HG03108 (cell line): ENCODE measurements around the gene CORO6.

Experiments used
- ATAC-seq: cut with Tn5 transposase; IDR thresholded peaks from one replicate; pipeline ENCODE4 v1.9.1; 2021; ENCODE audit warnings: moderate library complexity; ENCODE audit not compliant: unreplicated experiment

CORO6 gene

DNA sequence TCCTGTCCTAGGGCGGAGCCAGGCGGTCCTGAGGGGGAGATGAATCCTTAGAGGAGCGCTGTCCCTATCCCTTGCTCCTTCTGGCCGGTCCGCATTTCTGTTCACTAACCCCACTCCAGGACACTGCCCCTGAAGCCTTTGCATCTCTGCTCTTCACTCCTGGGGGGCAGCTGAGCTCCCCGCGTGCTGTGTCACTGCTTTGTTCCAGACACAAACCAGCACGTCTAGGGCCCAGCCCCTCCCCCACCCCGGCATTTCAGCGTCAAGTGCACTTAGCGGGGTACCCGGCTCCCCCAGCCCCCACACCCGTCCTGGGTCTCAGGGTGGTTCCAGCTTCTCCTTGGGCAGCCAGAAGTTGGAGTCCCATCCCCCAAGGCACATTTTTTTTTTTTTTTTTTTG is 8.9 kb downstream of the CORO6 start:
- ATAC-seq: no peak

DNA sequence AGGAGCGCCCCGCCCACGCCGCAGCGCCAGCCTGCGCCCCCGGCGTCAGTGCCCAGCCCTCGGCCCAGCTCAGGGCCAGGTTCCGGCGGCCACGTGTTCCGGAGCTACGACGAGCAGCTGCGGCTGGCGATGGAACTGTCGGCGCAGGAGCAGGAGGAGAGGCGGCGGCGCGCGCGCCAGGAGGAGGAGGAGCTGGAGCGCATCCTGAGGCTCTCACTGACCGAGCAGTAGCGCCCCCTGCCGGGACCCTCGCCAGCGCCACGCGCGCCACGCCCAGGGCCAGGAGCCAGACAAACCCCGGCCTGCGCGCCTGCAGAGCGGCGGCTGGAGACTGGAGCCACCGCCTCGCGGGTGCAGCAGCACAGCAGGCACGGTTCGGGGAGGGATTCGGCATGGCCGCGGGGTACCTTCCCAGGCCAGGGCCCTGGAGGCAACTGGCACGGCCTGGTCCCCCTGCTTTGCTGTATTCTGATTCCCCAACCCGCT is 9.3 kb downstream of the CORO6 start:
- no peak for ATAC-seq

DNA sequence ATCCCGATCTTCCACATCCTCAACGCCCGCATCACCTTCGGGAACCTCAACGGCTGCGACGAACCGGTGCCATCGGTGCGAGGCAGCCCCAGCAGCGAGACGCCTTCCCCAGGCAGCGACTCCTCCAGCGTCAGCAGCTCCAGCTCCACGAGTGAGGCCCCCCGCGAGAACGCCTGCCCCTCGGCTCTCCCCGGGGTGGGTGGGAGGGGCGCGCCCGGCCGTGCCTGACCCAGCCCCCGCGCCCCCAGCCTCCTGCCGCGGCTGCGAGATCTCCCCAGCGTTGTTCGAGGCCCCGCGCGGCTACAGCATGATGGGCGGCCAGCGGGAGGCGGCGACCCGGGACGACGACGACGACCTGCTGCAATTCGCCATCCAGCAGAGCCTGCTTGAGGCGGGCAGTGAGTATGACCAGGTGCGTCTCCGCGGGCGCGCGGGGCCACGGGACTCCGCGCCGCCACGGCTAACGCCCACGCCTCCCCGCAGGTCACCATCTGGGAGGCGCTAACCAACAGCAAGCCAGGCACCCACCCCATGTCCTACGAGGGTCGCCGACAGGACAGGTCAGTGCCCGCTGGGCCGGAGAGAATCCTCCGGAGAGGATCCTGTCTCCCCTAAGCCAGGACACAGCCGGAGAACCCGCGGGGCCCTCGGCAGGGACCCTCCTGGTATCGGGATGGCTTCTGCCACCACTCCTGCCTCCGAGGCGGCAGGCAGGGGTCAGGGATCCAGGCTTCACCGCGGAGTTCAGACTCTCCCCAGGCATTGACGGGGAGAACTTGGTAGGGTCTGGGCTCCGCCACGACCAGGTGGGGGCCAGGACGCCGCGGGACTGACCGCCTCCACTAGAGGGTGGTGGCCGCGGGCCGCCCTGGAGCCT is 10.1 kb downstream of the CORO6 start:
- no peak for ATAC-seq

DNA sequence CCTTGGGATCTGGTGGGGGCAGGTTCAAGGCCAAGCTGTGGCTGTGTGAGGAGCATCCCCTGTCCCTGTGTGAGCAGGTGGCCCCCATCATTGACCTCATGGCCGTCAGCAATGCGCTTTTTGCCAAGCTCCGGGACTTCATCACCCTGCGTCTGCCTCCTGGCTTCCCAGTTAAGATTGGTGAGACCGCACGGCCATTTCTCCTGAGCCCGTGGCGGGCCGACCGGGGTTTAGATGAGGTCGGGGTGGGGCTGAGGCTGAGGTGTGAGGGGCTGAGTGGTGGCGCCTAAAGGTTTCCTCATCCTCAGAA is 10.7 kb downstream of the CORO6 start:
- no peak for ATAC-seq

DNA sequence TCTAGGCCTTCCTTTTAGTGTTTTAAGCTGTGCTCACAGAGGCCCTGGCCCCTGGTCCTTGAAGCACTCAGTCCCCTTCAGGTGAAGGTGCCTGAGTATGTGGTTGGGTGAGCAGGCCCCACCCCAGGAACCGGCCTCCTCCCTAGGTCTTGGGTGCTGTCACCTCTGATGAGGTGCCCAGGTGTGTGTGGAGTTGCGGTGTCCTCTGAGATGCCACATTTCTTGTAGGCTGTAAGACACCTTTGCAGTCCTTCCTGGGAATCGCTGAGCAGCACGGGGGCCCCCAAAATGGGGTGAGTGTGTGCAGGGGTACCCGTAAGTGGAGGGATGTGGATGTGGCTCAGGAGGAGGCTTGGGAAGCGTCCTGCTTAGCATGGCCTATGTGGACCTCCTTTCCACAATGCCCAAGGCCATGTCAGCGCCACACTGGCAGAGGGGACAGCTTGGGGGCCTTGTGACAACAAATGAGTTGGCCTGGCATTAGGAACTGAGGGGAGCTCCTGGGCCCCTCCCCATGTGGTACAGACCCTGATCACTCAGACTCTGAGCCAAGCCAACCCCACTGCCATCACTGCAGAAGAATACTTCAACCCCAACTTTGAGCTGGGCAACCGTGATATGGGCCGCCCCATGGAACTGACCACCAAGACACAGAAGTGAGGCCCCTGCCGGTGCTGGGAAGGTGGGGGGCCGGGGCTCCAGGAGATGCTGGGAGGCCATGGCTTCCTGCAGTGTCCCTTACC is 11.2 kb downstream of the CORO6 start:
- no peak for ATAC-seq

DNA sequence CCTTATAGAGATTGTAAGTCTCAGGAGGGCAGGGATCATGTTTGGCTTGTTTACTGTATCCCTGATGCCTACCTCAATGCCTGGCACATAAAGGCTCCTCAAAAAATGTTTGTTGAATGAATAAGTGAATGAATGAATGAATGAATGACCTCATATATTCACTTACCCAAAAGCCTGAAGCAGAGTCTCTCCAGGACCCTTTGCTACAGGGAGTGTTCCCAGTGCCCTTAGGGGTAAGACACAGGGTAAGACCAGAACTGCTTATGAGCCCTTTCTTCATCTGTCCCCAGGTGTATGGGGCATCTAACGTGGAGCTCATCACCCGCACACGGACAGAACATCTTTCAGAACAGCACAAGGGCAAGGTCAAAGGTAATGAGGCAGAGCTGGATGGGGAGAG is 12.3 kb downstream of the CORO6 start:
- ATAC-seq: no peak

DNA sequence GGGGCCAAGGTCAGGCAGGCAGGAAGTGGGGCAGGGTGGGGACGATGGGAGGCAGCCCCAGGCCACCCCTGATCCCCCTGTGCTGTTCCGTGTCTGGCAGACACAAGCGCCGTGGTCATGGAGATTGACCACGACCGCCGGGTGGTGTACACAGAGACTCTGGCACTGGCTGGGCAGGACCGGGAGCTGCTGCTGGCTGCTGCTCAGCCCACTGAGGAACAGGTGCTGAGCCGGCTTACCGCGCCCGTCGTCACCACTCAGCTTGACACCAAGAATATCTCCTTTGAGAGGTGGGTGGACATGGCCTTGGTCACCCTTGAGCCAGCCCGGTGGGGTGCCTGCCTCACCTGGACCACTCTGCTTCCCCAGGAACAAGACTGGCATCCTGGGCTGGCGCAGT is 13.7 kb downstream of the CORO6 start:
- ATAC-seq: no peak

DNA sequence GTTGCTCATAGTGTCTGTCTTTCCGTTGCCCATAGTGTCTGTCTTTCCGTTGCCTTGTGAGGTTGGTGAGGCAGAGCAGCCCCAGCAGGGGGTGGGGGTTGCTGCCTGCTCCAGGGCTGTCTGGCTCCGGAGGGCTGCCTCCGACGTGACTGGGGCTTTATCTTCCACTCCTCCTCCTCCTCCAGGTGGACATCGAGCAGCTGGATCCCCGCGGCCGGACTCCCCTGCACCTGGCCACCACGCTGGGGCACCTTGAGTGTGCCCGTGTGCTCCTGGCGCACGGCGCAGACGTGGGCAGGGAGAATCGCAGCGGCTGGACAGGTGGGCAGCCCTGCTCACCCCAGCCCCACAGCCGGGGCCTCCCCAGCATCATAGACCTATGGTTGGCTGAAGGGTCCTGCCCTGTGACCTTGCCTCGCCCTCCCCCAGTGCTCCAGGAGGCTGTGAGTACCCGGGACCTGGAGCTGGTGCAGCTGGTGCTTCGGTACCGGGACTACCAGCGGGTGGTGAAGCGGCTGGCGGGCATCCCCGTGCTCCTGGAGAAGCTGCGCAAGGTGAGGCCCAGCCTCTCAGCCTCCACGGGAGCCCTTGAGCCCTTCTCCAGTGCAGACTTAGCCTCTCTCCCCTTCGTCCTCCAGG is 15.0 kb downstream of the CORO6 start:
- no peak for ATAC-seq

DNA sequence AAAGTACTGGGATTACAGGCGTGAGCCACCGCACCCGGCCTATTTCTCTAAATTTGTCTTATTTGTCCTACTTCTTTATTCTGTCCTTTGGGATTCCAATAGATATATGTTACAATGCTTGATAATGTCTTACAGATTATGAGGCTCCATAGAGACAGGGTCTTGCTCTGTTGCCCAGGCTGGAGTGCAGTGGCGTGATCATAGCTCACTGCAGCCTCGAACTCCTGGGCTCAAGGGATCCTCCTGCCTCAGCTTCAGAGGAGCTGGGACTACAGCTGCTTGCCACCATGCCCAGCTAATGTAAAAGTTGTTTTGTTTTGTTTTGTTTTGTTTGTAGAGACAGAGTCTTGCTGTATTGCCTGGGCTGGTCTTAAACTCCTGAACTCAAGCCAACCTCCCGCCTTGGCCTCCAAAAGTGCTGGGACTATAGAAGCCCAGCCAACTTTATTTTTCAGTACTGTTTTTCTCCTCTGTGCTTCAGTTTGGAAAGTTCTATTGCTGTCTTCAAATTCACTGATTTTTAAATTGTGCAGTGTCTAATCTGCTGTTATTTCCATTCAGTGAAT is 19.5 kb downstream of the CORO6 start:
- ATAC-seq: no peak

DNA sequence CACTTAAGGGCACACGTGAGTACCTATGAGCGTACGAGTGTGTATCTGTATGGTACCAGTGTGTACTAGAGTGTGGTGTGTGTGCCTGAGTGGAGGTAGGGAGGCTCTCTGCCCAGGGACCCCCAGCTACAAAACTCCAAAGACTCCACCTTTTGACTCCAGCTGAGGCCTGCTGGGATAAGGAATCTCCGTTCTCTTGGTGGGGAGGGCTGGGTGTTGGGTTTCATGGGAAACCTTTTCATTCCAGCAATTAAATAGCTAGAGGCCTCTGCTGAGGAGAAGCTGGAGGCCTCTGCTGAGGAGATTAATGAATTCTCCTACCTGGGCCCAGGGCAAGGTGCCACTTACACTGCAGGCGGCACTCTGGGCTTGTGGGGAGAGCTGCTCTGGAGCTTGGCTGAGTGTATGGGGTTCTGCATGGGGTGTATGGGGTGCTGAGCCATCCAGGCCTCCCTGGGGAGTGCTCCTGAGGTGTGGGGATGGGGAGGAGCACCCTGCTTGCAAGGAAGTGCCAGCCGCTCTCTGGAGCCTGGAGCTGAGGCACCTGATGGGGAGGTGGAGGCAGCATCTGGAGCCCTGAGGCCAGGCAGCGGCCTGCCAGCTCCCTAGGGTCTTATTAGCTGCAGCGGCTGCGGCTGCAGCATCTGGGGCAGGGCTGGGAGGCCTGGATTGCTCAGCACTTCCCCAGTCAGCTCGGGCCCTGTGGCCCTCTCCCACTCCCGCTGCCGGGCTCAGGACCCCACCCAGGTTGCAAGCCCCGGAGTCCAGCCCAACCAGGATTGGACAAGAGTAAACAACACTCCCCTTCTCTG is 25.1 kb downstream of the CORO6 start:
- no peak for ATAC-seq

DNA sequence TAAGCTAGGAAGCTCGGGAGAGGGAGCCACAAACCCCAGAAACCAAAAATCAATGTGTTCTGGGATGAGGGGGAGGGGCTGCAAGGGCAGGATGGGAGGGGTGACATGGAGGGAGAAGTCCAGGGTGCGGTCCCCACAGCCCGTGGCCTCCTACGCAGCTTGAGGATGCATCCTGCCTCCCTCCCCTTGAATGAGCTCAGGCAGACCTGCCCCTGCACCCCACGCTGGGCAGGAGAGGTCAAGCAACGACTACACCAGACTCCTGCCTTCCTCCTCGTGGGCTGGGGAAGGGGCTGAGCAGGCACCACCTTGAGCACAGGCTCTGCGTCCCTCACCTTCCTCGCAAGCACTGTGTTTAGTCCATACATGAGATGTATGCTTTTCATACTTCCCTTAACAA is 25.9 kb downstream of the CORO6 start:
- ATAC-seq: no peak

DNA sequence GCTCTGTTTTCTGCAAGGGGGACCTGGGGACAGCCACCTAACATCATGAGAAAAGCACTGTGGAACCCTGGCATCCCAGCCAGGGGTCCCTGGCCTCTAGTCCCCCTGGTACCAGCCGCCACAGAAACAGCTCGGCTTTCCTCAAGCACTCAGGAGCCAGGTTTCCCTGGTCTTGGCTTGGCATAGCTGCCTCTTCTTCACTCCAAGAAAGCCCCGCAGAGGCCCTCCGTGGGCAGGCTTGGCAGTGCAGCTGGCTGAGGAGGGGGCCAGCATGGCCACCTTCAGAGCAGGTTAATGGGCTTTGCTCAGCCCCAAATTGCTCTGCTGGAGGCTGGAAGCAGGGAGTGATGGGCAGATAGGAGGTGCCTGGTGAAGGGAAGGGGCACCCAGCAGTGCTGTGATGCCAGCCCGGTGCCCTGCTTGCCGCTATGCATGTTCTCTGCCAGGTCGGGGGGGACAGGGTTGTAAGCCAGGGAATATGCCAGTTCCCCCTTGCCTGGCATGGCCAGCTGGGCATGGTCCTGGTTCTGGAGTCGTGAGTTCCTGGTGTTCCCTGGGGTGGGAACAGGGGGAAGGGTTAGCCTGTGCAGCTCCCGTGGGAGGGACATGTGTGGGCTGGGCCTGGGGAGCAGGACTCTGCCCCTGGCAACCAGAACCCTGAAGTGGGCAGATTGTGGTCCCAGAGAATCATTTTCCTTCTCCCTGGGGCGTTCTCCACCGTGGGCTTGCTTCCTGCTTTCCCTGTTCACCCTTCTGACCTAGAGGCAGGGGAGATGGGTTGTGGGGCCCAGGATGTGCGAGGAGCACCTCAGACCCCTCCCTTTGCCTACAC is 26.6 kb downstream of the CORO6 start:
- ATAC-seq: no peak

DNA sequence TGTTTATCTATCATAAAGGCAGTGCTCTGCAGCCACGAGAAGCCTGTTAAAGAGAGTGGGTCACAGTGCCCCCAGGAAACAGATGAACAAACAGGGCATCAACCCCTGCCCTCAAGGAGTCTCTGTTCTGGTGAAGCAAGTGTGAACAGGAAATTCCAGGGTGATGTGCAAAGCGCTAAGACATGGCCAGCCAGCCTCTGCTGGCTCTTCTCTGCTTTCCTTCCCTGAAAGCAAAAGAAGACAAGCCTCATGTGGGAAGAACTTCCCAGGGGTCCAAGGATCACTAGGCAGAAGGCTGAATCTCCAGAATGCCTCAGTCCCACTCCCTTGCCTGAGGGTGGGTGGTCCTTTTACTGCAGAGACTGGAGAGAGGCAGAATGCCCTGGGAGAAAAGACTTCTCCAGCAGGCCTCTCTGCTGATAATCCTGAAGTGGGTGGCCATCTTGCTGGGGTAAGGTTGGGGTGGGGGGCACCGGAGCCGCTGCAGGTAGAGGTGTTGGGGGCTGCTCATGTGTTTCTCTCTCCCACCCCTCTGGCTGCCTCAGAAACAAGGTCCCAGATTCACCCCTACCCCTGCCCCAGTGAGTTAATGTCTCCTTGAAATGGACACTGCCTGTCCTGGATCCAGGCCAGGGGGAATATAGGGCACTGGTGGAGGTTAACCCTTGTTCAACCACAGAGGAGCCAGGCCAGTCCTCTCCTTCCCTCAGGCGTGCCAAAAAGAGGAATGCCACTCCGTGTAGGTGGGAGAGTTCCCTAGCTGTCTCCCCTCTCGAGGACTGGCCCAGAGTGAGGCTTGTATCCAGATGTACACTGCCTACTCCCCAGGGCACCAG is 27.4 kb downstream of the CORO6 start:
- ATAC-seq: no peak

DNA sequence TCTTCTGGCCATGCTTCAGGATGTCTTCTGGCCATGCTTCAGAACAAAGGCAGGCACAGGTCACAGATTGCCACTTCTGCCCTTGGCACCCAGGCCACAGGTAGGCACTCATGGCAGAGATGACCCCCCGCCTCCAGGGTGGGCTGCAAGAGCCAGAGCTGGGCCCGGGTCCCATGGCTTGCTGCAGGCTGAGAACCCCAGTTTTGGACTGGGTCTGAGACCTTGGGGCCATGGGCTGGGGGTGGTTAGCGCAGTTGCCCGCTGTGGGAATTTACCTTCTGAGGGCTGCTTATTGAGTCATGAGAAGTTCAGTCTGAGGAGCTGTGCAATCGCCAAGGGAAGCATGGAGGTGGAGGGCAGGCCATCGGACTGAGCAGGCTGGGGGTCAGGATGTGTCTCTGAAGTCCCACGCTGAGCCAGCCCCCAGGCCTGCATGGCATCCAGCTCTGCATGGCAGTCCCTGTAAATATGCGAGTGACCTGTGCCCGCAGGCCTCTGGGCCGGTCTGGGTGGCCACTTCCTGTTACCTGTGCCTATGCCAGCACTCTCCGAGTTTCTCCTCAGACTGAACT is 28.1 kb downstream of the CORO6 start:
- ATAC-seq: no peak

DNA sequence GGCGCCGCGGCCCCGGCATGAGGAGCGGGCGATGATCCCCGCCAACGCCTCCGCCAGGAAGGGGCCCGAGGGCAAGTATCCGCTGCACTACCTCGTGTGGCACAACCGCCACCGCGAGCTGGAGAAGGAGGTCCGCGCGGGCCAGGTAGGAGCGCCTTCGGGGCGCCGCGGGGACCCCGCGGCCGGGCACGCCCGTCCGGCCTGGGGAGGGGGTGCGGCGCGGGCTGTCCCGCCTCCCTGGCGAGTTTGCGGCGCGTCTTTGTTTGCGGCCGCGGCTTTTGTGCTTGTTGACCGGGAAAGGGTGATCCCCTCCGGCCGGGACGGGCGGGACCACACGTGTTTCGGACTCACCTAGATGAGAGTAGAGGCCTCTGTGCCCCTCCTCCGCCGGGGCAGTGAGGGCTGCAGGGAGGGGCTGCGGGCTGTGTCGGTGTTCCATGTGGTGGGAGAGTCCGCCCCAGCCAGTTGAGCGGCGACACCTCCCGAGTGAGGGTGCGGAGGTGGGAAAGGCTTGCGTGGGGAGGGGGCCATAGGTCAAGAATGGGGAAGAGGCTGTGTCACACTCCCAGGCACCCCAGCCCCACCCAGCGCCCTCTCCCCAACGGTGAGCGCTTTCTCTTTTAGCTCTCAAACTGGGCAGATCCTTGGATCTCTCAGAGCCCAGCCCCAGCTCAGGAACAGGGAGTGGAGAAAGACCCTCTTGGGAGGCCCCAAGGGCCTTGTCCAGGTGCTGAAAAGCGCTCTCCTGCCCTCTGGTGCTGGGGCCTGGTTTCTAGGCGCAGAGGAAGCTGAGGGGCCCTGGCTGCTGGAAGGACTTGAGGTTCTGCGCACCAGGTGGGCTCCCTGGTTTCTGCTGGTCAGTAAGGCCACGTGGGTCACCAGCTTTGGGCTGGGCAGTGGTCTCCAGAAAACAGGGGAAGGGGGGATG is 28.9 kb downstream of the CORO6 start:
- no peak for ATAC-seq

DNA sequence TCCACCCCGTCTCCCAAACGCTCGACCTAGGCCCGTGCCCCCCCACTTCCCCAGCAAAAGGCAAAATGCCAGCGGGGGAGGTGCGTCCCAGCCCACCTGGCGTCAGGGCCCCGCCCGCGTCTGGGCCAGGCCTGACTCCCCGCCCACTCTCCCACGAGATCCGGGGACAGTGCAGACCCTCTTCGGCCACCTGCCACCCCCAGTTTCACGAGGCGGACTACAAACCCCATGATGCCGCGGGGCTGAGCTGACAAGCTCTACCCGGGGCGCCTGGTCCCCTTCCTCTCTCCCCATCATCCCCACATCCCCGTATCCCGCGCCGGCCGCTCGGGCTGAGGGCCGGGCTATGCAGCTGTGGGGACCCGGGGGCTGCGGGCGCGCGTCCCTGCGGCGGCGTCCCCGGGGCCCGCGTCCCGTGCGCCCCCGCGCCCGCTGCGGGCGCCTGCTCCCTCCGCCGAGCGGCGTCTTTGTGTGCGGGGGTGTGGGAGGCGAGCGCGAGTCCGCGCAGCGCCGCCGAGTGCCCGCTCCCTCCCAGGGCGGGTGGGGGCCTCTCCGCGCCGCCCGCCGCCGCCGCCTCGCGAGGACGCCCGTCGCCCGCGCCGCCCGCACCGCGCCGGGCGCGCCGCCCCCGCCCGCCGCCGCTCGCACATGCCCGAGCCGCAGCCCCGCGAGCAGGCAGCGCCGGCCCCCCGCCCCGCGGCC is 29.7 kb downstream of the CORO6 start, which contains the start of gene ANKRD13B:
Gene ANKRD13B (plus strand): TSS at position 283 of the 702 bp plus-strand sequence. CDS start 490 bp downstream, outside the sequence.
- no peak for ATAC-seq
